Nephron progenitor cell (in vitro differentiated cells): ENCODE data around the gene SPATA24.
A peak's percentile ranks its signal among the peaks of the same experiment; 100 is the strongest.

Source experiments
- DNase-seq: peaks from one replicate; pipeline ENCODE4 v3.0.0; 2021
- H3K27ac Mint-ChIP-seq: 2 replicates; pipeline ENCODE4 v1.8.0; 2021; ENCODE audit warnings: mild to moderate bottlenecking, moderate library complexity, mixed read lengths
- H3K27me3 Mint-ChIP-seq: 2 replicates; pipeline ENCODE4 v1.8.0; 2021; ENCODE audit warnings: mild to moderate bottlenecking, low read depth, mixed read lengths; ENCODE audit not compliant: poor library complexity
- H3K36me3 Mint-ChIP-seq: 2 replicates; pipeline ENCODE4 v1.8.0; 2021; ENCODE audit warnings: low read depth, mixed read lengths
- H3K4me1 Mint-ChIP-seq: 2 replicates; pipeline ENCODE4 v1.8.0; 2021; ENCODE audit warnings: mixed read lengths
- H3K4me3 Mint-ChIP-seq: 2 replicates; pipeline ENCODE4 v1.8.0; 2021; ENCODE audit warnings: mild to moderate bottlenecking, moderate library complexity, mixed read lengths
- H3K9me3 Mint-ChIP-seq: 2 replicates; pipeline ENCODE4 v1.8.0; 2021; ENCODE audit warnings: mild to moderate bottlenecking, moderate library complexity, mixed read lengths
- CTCF ChIP-seq: fragments of 200-600 bp; sonication (generic); IDR thresholded peaks from 2 replicates; pipeline ENCODE4 v1.5.0; 2021; ENCODE audit warnings: antibody characterized with exemption

The SPATA24 gene

GRCh38 chr5:139430015-139430414 is 26.1 kb upstream of the SPATA24 start:
- no peak for DNase-seq
- no peaks in the 10 kb centered on the region for H3K9me3 Mint-ChIP-seq
- H3K4me1 Mint-ChIP-seq = no peaks in the 10 kb centered on the region
- H3K27ac Mint-ChIP-seq = no peak overlapping the region
- no peak overlapping the region for H3K4me3 Mint-ChIP-seq
- no peak for TF ChIP-seq CTCF
- H3K27me3 Mint-ChIP-seq = no peaks in the 10 kb centered on the region
- H3K36me3 Mint-ChIP-seq = peaks cover 43% of the 10 kb centered on the region

- Mint-ChIP-seq H3K4me3 (no peak overlapping the region), H3K27me3 (no peaks in the 10 kb centered on the region)
Measured at GRCh38 chr5:139426203-139426885, 22.5 kb upstream of the SPATA24 start.

GRCh38 chr5:139425497-139425896 is 21.6 kb upstream of the SPATA24 start:
- Mint-ChIP-seq H3K9me3 (no peaks in the 10 kb centered on the region), H3K27ac (no peak overlapping the region), H3K36me3 (peaks cover 58% of the 10 kb centered on the region), H3K27me3 (no peaks in the 10 kb centered on the region), H3K4me1 (peaks cover 5% of the 10 kb centered on the region), H3K4me3 (no peak overlapping the region)
- no peak for TF ChIP-seq CTCF
- DNase-seq = no peak

More at GRCh38 chr5:139426203-139426885, 22.5 kb upstream of the SPATA24 start:
- H3K4me1 Mint-ChIP-seq = peaks cover 5% of the 10 kb centered on the region
- H3K9me3 Mint-ChIP-seq = no peaks in the 10 kb centered on the region
- TF ChIP-seq CTCF = no peak
- peaks cover 53% of the 10 kb centered on the region for H3K36me3 Mint-ChIP-seq
- no peak overlapping the region for H3K27ac Mint-ChIP-seq
- DNase-seq = no peak

GRCh38 chr5:139422307-139422893 is 18.5 kb upstream of the SPATA24 start:
- H3K9me3 Mint-ChIP-seq = no peaks in the 10 kb centered on the region
- no peak overlapping the region for H3K4me3 Mint-ChIP-seq
- no peaks in the 10 kb centered on the region for H3K27me3 Mint-ChIP-seq
- H3K27ac Mint-ChIP-seq = no peak overlapping the region
- peak; percentile 34 for DNase-seq
- H3K4me1 Mint-ChIP-seq = peaks cover 5% of the 10 kb centered on the region
- TF ChIP-seq CTCF = peak; percentile 88
- peaks cover 55% of the 10 kb centered on the region for H3K36me3 Mint-ChIP-seq

- H3K4me3 Mint-ChIP-seq = no peak overlapping the region
- TF ChIP-seq CTCF = no peak
- DNase-seq = no peak
- no peak overlapping the region for H3K27ac Mint-ChIP-seq
- peaks cover 5% of the 10 kb centered on the region for H3K4me1 Mint-ChIP-seq
- peaks cover 64% of the 10 kb centered on the region for H3K36me3 Mint-ChIP-seq
- H3K9me3 Mint-ChIP-seq = no peaks in the 10 kb centered on the region
- no peaks in the 10 kb centered on the region for H3K27me3 Mint-ChIP-seq
Measured at GRCh38 chr5:139419226-139420192, 15.6 kb upstream of the SPATA24 start.
